Myometrial cell (primary cell): ENCODE data around the gene APLN. TPM values are rescaled to one million over a fixed set of nuclear protein-coding genes. Genes with fewer than 3 reads are reported as not detected.

Experiments used
- total RNA-seq: library from RNA; depleted of rRNA; stranded (reverse); fragments of >200 nt; gene quantifications from 2 replicates; pipeline ENCODE4 v1.2.3, GENCODE V29; 2015

Gene APLN, protein sequence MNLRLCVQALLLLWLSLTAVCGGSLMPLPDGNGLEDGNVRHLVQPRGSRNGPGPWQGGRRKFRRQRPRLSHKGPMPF
- total RNA-seq, result not detected in 2 replicates

DNA sequence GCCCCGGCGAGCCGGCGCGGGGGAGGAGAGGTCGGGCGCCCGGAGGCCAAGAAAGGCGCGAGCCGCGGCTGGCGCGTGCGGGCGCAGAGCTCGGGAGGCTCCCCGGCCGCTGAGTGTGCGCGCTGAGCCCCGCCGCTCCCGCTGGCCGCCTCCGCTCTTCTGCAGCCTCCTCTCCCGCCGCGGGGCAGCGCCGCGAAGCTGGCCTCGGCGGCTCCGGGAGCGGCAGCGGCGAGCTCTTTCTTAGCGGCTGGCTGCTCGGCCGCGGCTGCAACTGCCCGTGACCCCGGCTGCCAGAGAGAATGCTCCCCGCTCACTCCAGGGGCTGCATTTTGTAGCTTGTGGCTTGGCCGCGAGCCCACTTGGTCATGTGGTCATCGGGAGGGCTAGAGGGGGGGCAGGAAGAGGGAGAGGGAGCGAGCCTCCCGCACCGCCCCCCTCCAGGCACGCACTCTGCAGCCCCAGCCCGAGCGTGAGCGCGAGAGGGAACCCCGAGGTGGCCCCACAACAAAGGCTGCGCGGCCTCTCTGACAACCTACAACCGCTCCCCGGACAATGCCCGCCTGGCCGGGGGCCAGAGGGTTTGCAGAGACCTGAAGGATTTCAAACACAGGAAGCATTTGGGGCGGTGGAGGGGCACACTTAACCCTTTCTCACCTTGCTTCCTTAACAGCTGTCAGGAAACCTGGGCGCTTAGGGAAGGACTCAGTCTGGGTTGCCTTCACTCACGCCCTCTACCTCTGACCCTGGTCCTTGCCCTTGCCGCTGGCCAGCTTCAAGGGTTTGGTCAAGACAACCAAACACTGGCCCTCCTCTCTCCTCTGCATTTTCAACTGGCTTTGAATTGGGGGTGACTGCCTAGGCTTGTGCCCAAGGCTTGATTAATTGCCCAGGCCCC lies at the start of gene APLN:
TSS of gene APLN (minus strand) at position 305 of the 895 bp plus-strand sequence. CDS start 326 bp downstream, outside the sequence.

Other genes with a start within 250 kb of the APLN start
- gene SMARCA1, start 131.5 kb downstream of the APLN start, total RNA-seq, result 25.9 and 37.4 TPM in 2 replicates
- gene OCRL, start 114.7 kb downstream of the APLN start, total RNA-seq, result 12.6 and 13.3 TPM in 2 replicates
- 1.7 TPM in 1 of 2 replicates, not detected in the other for gene XPNPEP2, start 84.0 kb upstream of the APLN start, total RNA-seq
- gene SASH3, start 125.0 kb upstream of the APLN start, total RNA-seq, result not detected in 2 replicates
- gene ZDHHC9, start 188.9 kb upstream of the APLN start, total RNA-seq, result 23.9 and 26.1 TPM in 2 replicates